ENCODE results near the gene PLEKHH3. TPM values are rescaled to one million over a fixed set of nuclear protein-coding genes. Genes with fewer than 3 reads are reported as not detected.

Gene PLEKHH3
- total and polyA plus RNA-seq, 10 of the 15 experiments (the other 5 are each of a cell fraction or from before 2014, with no cell fraction given), result 0.31 to 38.0 (median 11.0) TPM

DNA sequence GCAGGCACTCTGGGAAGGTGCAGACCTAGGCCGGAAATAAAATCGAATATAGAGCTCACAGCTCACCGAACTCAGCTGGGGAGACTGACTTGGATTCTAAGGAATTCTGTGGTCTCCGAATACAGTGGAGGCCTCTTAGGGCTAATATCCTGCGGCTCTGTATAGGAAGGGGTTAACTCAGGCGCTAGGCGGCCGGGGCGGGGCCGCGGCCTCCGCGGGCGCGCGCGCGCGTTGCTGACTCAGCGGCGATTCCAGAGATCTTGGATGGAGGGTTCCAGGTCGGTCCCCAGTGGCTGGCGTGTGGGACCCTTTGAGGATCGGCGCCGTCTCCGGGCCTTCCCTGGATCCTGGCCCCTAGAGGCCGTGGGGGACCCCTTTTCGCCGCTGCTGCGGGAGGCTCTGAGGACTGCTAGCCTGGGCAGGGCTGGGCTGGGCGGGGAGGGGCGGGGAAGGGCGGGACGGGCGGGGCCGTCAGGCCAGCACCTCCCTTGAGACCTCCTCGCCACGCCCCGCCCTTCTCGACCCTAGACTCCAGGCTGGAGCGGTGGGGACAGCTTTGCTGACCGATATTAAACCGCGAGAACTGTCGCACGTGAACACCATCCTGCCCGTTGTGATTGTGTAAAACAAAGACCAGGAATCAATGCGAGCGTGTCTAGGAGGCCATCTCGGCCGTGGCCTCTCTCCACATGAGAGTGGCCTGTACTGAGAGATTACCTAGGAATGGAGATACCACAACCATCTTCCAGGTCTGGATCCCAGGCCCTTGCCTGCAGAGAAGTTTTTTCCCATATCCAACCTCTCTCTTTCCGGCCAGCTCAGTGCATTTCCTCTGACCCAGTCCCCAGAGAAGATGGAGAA, 1.4 kb upstream of the PLEKHH3 start (continued):
- TF ChIP-seq NR2C2 (IDR thresholded peaks at IDR 0.05; ENCODE audit: borderline replicate concordance, control insufficient read depth, insufficient read length, low read depth) (no peak), YY1 (IDR thresholded peaks at IDR 0.05; ENCODE audit: low read depth, low read length) (peak; percentile 32; the same call in 1 of the 2 replicates), PML (IDR thresholded peaks at IDR 0.05; ENCODE audit: low read length) (no peak), BACH1 (IDR thresholded peaks at IDR 0.05; ENCODE audit: borderline replicate concordance) (no peak), MYB (IDR thresholded peaks at IDR 0.05; ENCODE audit: borderline replicate concordance, low read depth, low read length) (no peak), PAX8 (IDR thresholded peaks at IDR 0.05) (no peak), RELA (IDR thresholded peaks at IDR 0.05; ENCODE audit: borderline replicate concordance, partially characterized antibody) (peak; percentile 8), RBBP5 (conservative IDR thresholded peaks at IDR 0.05) (no peak), TBL1XR1 (IDR thresholded peaks at IDR 0.05; ENCODE audit: low read depth, low read length) (0 out of 2 replicates have a peak, but pooled peaks have one; percentile 44), KDM1A (IDR thresholded peaks at IDR 0.05; ENCODE audit: borderline replicate concordance) (no peak)

DNA sequence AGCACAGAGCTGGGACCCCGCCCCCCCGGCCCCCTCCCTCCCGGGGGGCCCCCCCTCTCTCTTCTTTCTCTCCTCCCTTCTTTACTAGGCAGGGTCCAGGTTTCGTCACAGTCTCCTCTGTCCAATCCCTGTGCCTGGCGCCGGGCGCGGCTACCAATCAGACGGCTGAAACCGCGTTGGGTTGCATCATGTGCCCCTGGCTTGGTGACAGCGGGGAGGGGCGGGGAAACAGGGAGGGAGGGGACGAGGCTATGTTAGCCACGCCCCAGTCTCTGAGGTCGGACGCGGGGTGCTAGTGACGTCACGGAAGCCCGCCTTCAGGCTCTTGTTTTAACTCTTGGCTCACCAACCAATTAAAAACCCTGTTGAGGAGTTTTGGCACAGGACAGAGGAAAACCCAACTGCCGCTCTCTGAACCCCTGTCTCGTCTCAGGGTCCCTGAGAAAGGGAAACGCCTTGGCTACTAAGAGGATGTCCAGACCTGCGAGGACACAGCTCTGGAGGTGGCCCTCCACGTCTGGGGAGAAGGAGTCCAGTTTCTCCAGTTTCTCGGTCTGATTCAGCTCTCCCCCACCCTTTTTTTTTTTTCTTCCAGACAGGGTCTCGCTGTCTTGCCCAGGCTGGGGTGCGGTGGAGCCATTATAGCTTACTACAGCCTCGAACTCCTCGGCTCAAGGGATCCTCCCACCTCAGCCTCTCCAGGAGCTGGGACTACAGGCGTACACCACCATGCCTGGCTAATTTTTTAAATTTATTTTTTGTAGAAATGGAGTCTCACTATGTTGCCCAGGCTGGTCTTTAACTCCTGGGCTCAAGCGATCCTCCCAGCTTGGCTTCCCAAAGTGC, 441 bp upstream of the PLEKHH3 start:
- whole genome bisulfite sequencing (ENCODE audit: insufficient coverage, insufficient replicate concordance, low lambda C conversion rate, missing lambda C conversion rate), result 4% methylated on average over 30 of the region's 33 CpGs
- H3K4me3 ChIP-seq, result peak overlapping the region; percentile 98
- POLR2A ChIA-PET, result interaction anchor here (0.9 to 6.6 kb wide), 14 partner anchors 14 to 494 kb away, joined by 3 to 120 read pairs (median 8); partner anchors contain the start of genes NAGLU, PSMC3IP, RETREG3 and TUBG1
- no peaks in the 10 kb centered on the region for H3K9me3 ChIP-seq (replicated peaks; ENCODE audit: control insufficient read depth, insufficient read depth, low read length)
- FAIRE-seq (peak; percentile 97), DNase-seq (ENCODE audit: low read depth, low spot score) (peak; percentile 99), ATAC-seq (peak; percentile 71)
- peak overlapping the region; percentile 95 for H3K4me2 ChIP-seq (ENCODE audit: control insufficient read depth, insufficient read depth)
- peaks cover 68% of the 10 kb centered on the region for H3K79me2 ChIP-seq (ENCODE audit: control insufficient read depth, insufficient read depth, low read length)
- in situ Hi-C loops (cut with MboI) (no loop called here), intact Hi-C loops (cut with micrococcal nuclease; ENCODE audit: unreplicated experiment) (loop anchor here (1.0 kb wide), 1 partner anchor 68 kb away; the partner anchor contains the start of genes RETREG3 and TUBG1)
- peak overlapping the region; percentile 35; the same call in 1 of the 2 replicates for H2AFZ ChIP-seq (ENCODE audit: control insufficient read depth, low read depth, low read length)
- SMC1A ChIA-PET (ENCODE audit: uncharacterized antibody, unreplicated experiment), result interaction anchor here (1.1 to 8.3 kb wide), 10 partner anchors 18 to 99 kb away, joined by 3 to 124 read pairs (median 7); partner anchors contain the start of genes PSMC3IP, RETREG3, TUBG1 and TUBG2
- peaks cover 19% of the 10 kb centered on the region for H3K4me1 ChIP-seq (ENCODE audit: control insufficient read depth, insufficient read depth, low read length)
- RAD21 ChIA-PET (ENCODE audit: unreplicated experiment), result interaction anchor here (0.9 to 6.5 kb wide), 11 partner anchors 18 to 321 kb away, joined by 3 to 152 read pairs (median 4); partner anchors contain the start of genes NAGLU, PSMC3IP, RETREG3 and RPL27
- H3K36me3 ChIP-seq (ENCODE audit: control insufficient read depth in 2 of 2, insufficient read depth in 2 of 2, low read length in 1 of 2), result peaks cover 0 to 11% of the 10 kb centered on the region in 2 experiments; a peak in 3 of 4 replicates
- CTCF ChIA-PET, result interaction anchor here (0.8 to 10.1 kb wide), 10 partner anchors 10 to 129 kb away, joined by 3 to 239 read pairs (median 13); partner anchors contain the start of genes PSMC3IP, RETREG3, TUBG1 and TUBG2
- peak overlapping the region; percentile 93 for H3K27ac ChIP-seq (ENCODE audit: control insufficient read depth, insufficient read depth)
- peak overlapping the region; percentile 70 for H3K9ac ChIP-seq (ENCODE audit: control insufficient read depth, insufficient read depth, low read length)
- H3K27me3 ChIP-seq (replicated peaks in 1 of 2; ENCODE audit: control insufficient read depth in 2 of 2, insufficient read depth in 2 of 2, low read length in 1 of 2), result no peaks in the 10 kb centered on the region
- H4K20me1 ChIP-seq (ENCODE audit: control insufficient read depth, insufficient read depth), result no peaks in the 10 kb centered on the region
- BruUV-seq (replicated peaks), result no TSS peak
- TF ChIP-seq IKZF2 (IDR thresholded peaks at IDR 0.05) (peak in 1 of 2 experiments; percentile 16; a peak in 1 of 4 replicates), MAX (IDR thresholded peaks at IDR 0.05; ENCODE audit: low read depth, low read length) (peak; percentile 60; the same call in 1 of the 2 replicates), CEBPB (IDR thresholded peaks at IDR 0.05; ENCODE audit: borderline replicate concordance in 1 of 2, low read depth in 2 of 2, low read length in 2 of 2) (peak in 1 of 2 experiments; percentile 78; a peak in 1 of 4 replicates), EP300 (IDR thresholded peaks at IDR 0.05; ENCODE audit: borderline replicate concordance in 1 of 2, control insufficient read depth in 1 of 2, low read depth in 2 of 2, low read length in 2 of 2) (peak in 1 of 2 experiments; percentile 12; a peak in 1 of 4 replicates), SP1 (IDR thresholded peaks at IDR 0.05; ENCODE audit: low read depth, low read length) (peak; percentile 93), KDM1A (IDR thresholded peaks at IDR 0.05; ENCODE audit: borderline replicate concordance) (no peak), TCF7 (IDR thresholded peaks at IDR 0.05; ENCODE audit: borderline replicate concordance) (no peak), NBN (IDR thresholded peaks at IDR 0.05) (peak; percentile 100), ATF2 (IDR thresholded peaks at IDR 0.05; ENCODE audit: low read length) (no peak)
